NCI-H446 (cell line): ENCODE measurements around the gene RNASE13.

Experiments
- DNase-seq, 2 experiments: peaks; one replicate each; lab custom pipeline; 2025; lab: John Stamatoyannopoulos, UW

Gene RNASE13

GRCh38 chr14:21034707-21035106, at the start of gene RNASE13:
RNASE13 (minus strand) TSS chr14:21034807; CDS start chr14:21034288, 519 bp downstream.
- DNase-seq, result no peak

- no peak for DNase-seq
These were observed 49.8 kb upstream of the RNASE13 start for GRCh38 chr14:21084396-21084795.

GRCh38 chr14:21083565-21084325, 49.1 kb upstream of the RNASE13 start:
- no peak for DNase-seq

- DNase-seq, result no peak
These were observed 47.0 kb upstream of the RNASE13 start for GRCh38 chr14:21081521-21082142.

- DNase-seq, result no peak
These were observed 44.1 kb upstream of the RNASE13 start for GRCh38 chr14:21078726-21079125.

- DNase-seq, result no peak
These were observed 43.7 kb upstream of the RNASE13 start for GRCh38 chr14:21078287-21078686.

- no peak for DNase-seq
These were observed 43.1 kb upstream of the RNASE13 start for GRCh38 chr14:21077672-21078071.

- DNase-seq, result no peak
These were observed 41.3 kb upstream of the RNASE13 start for GRCh38 chr14:21075719-21076437.

- no peak for DNase-seq
These were observed 40.0 kb upstream of the RNASE13 start for GRCh38 chr14:21074398-21075272.

- no peak for DNase-seq
These were observed 39.3 kb upstream of the RNASE13 start for GRCh38 chr14:21073921-21074320.

GRCh38 chr14:21072781-21073339, 38.3 kb upstream of the RNASE13 start:
- no peak for DNase-seq

- no peak for DNase-seq
These were observed 37.4 kb upstream of the RNASE13 start for GRCh38 chr14:21072031-21072473.

GRCh38 chr14:21071225-21072030, 36.8 kb upstream of the RNASE13 start:
- DNase-seq, result peak; percentile 27 to 82

GRCh38 chr14:21070610-21071224, 36.1 kb upstream of the RNASE13 start:
- no peak for DNase-seq

GRCh38 chr14:21070083-21070609, 35.5 kb upstream of the RNASE13 start, which contains the start of gene ARHGEF40:
ARHGEF40 (plus strand) TSS chr14:21070304; CDS start chr14:21070397, 93 bp downstream.
- peak in 1 of 2 experiments; percentile 55 for DNase-seq

- DNase-seq, result peak in 1 of 2 experiments; percentile 50
These were observed 34.9 kb upstream of the RNASE13 start for GRCh38 chr14:21069388-21070082.

GRCh38 chr14:21068521-21069387, 34.1 kb upstream of the RNASE13 start:
- DNase-seq, result peak; percentile 35 to 80

- peak in 1 of 2 experiments; percentile 18 for DNase-seq
These were observed 32.4 kb upstream of the RNASE13 start for GRCh38 chr14:21066882-21067502.
